Activated CD4-positive, alpha-beta T cell treated with anti-CD3 and anti-CD28 coated beads, Interleukin-2, amount 10 ng/mL, durations not matched to agents 24 days and 14 days (primary cell): ENCODE measurements around the gene HSPA14. TPM values are rescaled to one million over a fixed set of nuclear protein-coding genes. Genes with fewer than 3 reads are reported as not detected.
A peak's percentile ranks its signal among the peaks of the same experiment; 100 is the strongest.
"Not testable (repeated sequence)": the region's sequence is repeated elsewhere in the genome, so short reads cannot be mapped to it uniquely, and the experiment has no call there.

Experiments used
- DNase-seq: peaks from one replicate; pipeline ENCODE4 v3.0.0; 2022
- H3K27ac Mint-ChIP-seq: one replicate; pipeline ENCODE4 v1.8.0; 2022; ENCODE audit warnings: mild to moderate bottlenecking, mixed read lengths
- H3K27me3 Mint-ChIP-seq: one replicate; pipeline ENCODE4 v1.8.0; 2022; ENCODE audit warnings: mixed read lengths
- H3K36me3 Mint-ChIP-seq: one replicate; pipeline ENCODE4 v1.8.0; 2022; ENCODE audit warnings: low read depth, mild to moderate bottlenecking, mixed read lengths
- H3K4me1 Mint-ChIP-seq: one replicate; pipeline ENCODE4 v1.8.0; 2021; ENCODE audit warnings: mixed read lengths
- H3K4me3 Mint-ChIP-seq: one replicate; pipeline ENCODE4 v1.8.0; 2022; ENCODE audit warnings: mild to moderate bottlenecking, moderate library complexity, mixed read lengths
- H3K9me3 Mint-ChIP-seq: one replicate; pipeline ENCODE4 v1.8.0; 2021; ENCODE audit warnings: mixed read lengths
- intact Hi-C: fragments of 100-400 bp; cut with micrococcal nuclease; formaldehyde crosslinking; loops from one replicate; pipeline ENCODE4 v1.15.1; 2023
- total RNA-seq: library from RNA; stranded (reverse); gene quantifications from 2 replicates; pipeline ENCODE4 v1.2.3, GENCODE V29; 2022

Gene HSPA14
- total RNA-seq, 1 donor from 2014 or later = 42.0 TPM

DNA sequence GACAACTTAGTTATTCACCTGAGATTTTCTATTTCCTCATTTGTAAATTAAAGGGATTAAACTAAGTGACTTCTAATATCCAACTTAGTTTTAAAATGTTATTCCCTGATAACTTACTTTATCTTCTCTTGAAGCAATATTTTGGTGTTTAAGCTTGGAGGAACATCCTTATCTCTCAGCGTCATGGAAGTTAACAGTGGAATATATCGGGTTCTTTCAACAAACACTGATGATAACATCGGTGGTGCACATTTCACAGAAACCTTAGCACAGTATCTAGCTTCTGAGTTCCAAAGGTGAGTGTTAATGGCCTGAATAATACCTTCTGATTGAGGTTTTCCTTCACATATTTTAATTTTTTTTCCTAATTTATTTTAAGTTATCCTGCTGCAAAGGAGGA is 14.1 kb downstream of the HSPA14 start:
- intact Hi-C loops = no loop called here
- Mint-ChIP-seq H3K9me3 (no peaks in the 10 kb centered on the region), H3K36me3 (peaks cover 44% of the 10 kb centered on the region), H3K4me3 (no peak overlapping the region), H3K4me1 (peaks cover 2% of the 10 kb centered on the region), H3K27me3 (no peaks in the 10 kb centered on the region), H3K27ac (no peak overlapping the region)
- DNase-seq = no peak

DNA sequence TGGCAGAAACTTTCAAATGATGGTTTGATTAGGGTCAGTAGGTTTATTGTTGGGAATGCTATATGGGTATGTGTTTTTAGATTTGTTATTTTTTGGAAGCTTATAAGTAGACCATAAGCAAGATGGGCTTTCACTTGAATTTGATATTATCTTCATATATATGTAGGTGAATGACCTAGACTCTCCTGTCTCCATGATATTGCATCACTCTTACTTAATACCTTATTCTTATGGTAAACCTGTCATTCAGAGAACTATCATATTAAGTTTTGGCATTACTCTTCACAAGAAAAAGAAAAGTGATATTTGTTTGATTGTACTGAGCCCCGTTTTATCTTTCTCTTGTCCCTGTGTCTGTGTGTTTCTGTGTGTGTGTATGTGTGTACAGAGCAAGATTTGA is 17.3 kb downstream of the HSPA14 start:
- H3K4me3 Mint-ChIP-seq = no peak overlapping the region
- H3K27ac Mint-ChIP-seq = no peak overlapping the region
- no peaks in the 10 kb centered on the region for H3K4me1 Mint-ChIP-seq
- H3K9me3 Mint-ChIP-seq = no peaks in the 10 kb centered on the region
- DNase-seq = no peak
- H3K36me3 Mint-ChIP-seq = peaks cover 52% of the 10 kb centered on the region
- intact Hi-C loops = no loop called here
- H3K27me3 Mint-ChIP-seq = no peaks in the 10 kb centered on the region

DNA sequence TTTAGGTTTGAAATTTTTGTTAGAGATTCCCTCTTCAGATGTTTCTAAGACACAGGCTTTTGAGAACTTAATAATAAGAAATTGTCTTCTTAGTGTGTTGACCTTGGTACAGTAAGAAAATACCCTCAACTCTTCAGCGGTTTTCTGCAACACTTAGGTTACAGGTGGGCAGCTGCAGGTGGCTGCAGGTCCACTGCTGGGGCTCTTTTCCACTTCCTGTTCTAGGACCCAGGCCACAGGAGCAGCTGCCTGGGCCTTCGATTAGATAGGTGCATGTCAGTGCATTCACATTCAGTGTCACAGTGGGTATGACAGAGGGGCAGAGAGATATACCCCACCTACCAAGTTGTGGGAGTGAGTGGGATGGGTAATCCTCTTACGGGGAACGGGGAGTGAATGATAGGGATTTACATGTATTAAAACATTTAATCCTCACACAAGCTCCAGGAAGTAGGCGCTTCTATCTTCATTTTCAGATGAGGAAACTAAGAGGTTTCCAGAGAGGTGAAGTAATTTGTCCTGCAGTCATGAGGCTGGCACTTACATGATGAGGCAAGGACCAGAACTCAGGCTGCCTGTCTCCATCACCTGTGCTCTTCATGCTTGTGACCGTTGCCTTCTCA is 20.3 kb downstream of the HSPA14 start:
- peak overlapping the region; percentile 16 for H3K27ac Mint-ChIP-seq
- intact Hi-C loops = no loop called here

DNA sequence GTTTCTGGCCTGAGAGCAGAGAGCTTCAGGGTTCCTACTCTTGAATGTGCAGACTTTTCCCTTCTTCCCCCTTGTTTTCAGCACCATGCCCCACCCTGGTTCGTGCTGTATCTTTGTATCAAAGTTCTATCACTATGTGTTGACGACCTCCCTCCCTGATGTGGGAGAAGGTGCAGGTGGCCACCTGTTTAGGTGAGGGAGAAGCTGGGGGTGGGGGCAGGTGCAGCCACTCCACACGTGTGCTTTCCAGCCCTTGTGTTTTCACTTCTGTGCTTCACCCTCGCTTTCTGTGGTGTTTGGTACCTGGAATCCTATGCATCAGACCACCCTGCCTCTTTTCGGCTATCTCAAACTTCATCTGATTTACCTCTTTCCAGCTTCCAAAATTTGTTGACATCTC is 20.9 kb downstream of the HSPA14 start:
- no peaks in the 10 kb centered on the region for H3K9me3 Mint-ChIP-seq
- peaks cover 46% of the 10 kb centered on the region for H3K36me3 Mint-ChIP-seq
- DNase-seq = no peak
- no peak overlapping the region for H3K4me3 Mint-ChIP-seq
- no peak overlapping the region for H3K27ac Mint-ChIP-seq
- H3K27me3 Mint-ChIP-seq = no peaks in the 10 kb centered on the region
- H3K4me1 Mint-ChIP-seq = no peaks in the 10 kb centered on the region
- intact Hi-C loops = no loop called here

More for the DNA sequence above, 20.3 kb downstream of the HSPA14 start:
- H3K36me3 Mint-ChIP-seq = peaks cover 45% of the 10 kb centered on the region
- no peaks in the 10 kb centered on the region for H3K4me1 Mint-ChIP-seq
- DNase-seq = no peak
- no peak overlapping the region for H3K4me3 Mint-ChIP-seq
- H3K27me3 Mint-ChIP-seq = no peaks in the 10 kb centered on the region
- H3K9me3 Mint-ChIP-seq = no peaks in the 10 kb centered on the region

DNA sequence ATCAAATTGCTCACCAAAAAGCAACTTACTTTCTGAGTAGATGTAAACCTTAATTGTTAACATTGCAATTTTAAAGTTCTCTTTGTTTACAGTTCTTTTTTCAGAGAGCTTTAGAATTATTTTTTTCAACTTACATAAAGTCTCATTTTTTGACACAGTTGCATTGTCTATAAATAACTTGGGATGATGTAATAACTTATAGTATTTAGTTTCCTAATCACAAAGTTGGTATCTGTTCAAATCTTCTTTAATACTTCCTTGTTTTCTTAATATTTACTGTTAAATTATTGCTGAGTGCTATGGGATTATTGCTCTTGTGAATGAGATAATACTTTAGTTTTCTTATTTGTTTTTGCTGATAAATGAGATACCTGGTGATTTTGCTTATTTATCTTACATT is 21.7 kb downstream of the HSPA14 start:
- DNase-seq = no peak
- no peaks in the 10 kb centered on the region for H3K4me1 Mint-ChIP-seq
- H3K27me3 Mint-ChIP-seq = no peaks in the 10 kb centered on the region
- no peak overlapping the region for H3K27ac Mint-ChIP-seq
- H3K9me3 Mint-ChIP-seq = no peaks in the 10 kb centered on the region
- H3K36me3 Mint-ChIP-seq = peaks cover 46% of the 10 kb centered on the region
- H3K4me3 Mint-ChIP-seq = no peak overlapping the region
- intact Hi-C loops = no loop called here

DNA sequence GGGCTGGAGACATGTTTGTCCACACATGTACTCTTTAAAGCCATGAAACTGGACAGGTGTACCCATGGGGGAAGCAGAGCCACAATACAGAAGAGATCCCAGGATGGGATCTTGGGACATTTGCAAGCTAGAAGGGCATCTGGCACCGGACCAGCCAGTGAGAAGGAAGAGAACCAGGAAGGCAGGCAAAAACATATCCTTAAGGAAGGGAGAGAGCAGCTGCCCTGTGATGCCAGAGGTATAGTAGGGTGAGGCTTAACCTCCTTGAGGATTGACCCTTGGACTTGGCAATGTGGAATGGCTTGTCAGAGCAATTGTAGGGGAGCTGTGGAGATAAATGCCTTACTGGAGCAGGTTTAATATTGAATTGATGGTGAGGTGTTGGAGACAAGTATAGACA is 22.7 kb downstream of the HSPA14 start:
- H3K27me3 Mint-ChIP-seq = no peaks in the 10 kb centered on the region
- peaks cover 47% of the 10 kb centered on the region for H3K36me3 Mint-ChIP-seq
- peaks cover 2% of the 10 kb centered on the region for H3K4me1 Mint-ChIP-seq
- H3K4me3 Mint-ChIP-seq = no peak overlapping the region
- H3K27ac Mint-ChIP-seq = no peak overlapping the region
- intact Hi-C loops = no loop called here
- DNase-seq = no peak
- H3K9me3 Mint-ChIP-seq = no peaks in the 10 kb centered on the region

DNA sequence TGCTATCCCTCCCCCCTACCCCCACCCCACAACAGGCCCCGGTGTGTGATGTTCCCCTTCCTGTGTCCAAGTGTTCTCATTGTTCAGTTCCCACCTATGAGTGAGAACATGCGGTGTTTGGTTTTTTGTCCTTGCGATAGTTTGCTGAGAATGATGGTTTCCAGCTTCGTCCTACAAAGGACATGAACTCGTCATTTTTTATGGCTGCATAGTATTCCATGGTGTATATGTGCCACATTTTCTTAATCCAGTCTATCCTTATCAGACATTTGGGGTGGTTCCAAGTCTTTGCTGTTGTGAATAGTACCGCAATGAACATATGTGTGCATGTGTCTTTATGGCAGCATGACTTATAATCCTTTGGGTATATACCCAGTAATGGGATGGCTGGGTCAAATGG is 26.4 kb downstream of the HSPA14 start:
- DNase-seq, H3K4me1 Mint-ChIP-seq, H3K27ac Mint-ChIP-seq, intact Hi-C loops, H3K9me3 Mint-ChIP-seq, H3K4me3 Mint-ChIP-seq, H3K27me3 Mint-ChIP-seq: not testable (repeated sequence)
- H3K36me3 Mint-ChIP-seq = peaks cover 48% of the 10 kb centered on the region

DNA sequence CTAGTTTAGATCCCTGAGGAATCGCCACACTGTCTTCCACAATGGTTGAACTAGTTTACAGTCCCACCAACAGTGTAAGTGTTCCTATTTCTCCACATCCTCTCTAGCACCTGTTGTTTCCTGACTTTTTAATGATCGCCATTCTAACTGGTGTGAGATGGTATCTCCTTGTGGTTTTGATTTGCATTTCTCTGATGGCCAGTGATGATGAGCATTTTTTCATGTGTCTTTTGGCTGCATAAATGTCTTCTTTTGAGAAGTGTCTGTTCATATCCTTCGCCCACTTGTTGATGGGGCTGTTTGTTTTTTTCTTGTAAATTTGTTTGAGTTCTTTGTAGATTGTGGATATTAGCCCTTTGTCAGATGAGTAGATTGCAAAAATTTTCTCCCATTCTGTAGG is 26.8 kb downstream of the HSPA14 start:
- H3K9me3 Mint-ChIP-seq, H3K4me1 Mint-ChIP-seq, H3K27me3 Mint-ChIP-seq, intact Hi-C loops, DNase-seq, H3K4me3 Mint-ChIP-seq, H3K27ac Mint-ChIP-seq: not testable (repeated sequence)
- peaks cover 51% of the 10 kb centered on the region for H3K36me3 Mint-ChIP-seq

DNA sequence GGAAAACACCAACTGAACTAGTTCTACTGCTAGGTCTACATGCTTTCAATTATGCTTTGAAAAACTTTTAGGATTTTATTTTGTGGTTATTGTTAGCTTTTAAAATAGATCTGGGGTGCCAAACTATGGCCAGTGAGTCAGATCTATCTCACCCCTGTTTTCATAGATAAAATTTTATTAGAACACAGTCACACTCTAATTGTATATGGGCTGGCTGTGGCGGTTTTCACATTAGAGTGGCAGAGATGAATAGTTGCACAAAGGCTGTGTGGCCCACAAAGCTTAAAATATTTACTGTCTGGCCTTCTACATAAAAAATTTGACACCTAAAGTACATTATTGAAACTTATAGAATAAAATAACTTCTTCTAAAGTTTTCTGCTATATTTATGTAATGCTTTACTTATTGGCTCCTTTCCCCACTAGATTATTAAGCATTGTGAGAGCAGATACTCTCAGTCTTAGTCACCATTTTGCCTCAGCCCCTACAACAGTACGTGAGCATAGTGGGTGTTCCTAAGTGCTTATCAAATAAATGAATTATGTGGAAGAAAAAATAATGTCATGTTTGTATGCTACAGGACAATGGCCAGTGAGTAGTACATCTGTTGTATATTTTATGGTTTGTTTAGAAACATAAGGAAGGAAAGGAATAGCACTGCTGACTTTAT is 35.1 kb downstream of the HSPA14 start:
- H3K4me1 Mint-ChIP-seq = peaks cover 14% of the 10 kb centered on the region
- no peaks in the 10 kb centered on the region for H3K27me3 Mint-ChIP-seq
- no peak overlapping the region for H3K27ac Mint-ChIP-seq
- peaks cover 22% of the 10 kb centered on the region for H3K36me3 Mint-ChIP-seq
- DNase-seq = no peak
- intact Hi-C loops = loop anchor here (10.0 kb wide), 1 partner anchor 1088 kb away; no protein-coding TSS in a partner anchor
- no peak overlapping the region for H3K4me3 Mint-ChIP-seq
- H3K9me3 Mint-ChIP-seq = no peaks in the 10 kb centered on the region

DNA sequence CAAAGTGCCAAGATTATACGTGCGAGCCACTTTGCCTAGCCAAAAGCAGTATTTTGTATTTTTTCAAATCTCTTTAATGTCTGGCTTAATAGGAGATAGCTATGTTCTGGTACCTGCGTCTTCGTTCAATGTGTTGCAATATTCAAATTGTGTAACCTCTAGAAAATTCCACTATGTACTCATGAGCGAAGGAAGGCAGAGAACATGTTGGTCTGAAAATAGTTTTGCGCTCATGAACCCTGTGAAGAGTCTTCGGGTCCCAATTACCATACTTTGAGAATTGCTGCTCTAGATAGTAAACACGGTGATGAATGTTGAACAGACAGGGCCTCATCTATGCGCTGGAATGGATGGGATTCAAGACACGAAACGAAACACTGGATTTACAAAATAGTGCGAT is 37.8 kb downstream of the HSPA14 start:
- H3K9me3 Mint-ChIP-seq = no peaks in the 10 kb centered on the region

DNA sequence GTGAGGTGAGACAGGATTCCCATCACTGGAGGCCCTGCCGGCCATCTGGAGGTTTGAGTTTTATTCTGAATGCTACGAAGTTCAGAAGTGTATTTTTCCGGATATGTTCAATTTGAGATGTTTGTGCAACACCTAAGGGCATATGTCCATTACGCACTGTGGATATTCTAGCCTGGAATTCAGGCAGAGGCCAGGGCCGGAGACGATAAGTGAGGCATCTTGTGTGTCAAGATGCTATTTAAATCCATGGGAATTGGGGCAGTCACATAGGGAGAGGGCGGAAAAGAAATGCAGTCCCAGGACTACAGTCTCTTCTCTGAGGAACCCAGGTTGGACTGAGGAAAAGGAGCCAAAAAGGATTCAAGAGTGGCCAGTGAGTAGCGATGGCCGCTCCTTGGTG is 38.7 kb downstream of the HSPA14 start:
- Mint-ChIP-seq H3K9me3 (no peaks in the 10 kb centered on the region), H3K27me3 (no peaks in the 10 kb centered on the region), H3K4me3 (peak overlapping the region; percentile 96), H3K36me3 (peaks cover 9% of the 10 kb centered on the region), H3K4me1 (peaks cover 26% of the 10 kb centered on the region), H3K27ac (no peak overlapping the region)
- DNase-seq = no peak
- intact Hi-C loops = loop anchor here (5.0 to 10.0 kb wide), 2 partner anchors 229 to 1092 kb away; no protein-coding TSS in a partner anchor

More for the DNA sequence above, 37.8 kb downstream of the HSPA14 start:
- Mint-ChIP-seq H3K27ac (no peak overlapping the region), H3K27me3 (no peaks in the 10 kb centered on the region), H3K4me3 (peak overlapping the region; percentile 26), H3K36me3 (peaks cover 10% of the 10 kb centered on the region), H3K4me1 (peaks cover 24% of the 10 kb centered on the region)
- DNase-seq = no peak
- intact Hi-C loops = loop anchor here (5.0 to 10.0 kb wide), 2 partner anchors 229 to 1091 kb away; no protein-coding TSS in a partner anchor

DNA sequence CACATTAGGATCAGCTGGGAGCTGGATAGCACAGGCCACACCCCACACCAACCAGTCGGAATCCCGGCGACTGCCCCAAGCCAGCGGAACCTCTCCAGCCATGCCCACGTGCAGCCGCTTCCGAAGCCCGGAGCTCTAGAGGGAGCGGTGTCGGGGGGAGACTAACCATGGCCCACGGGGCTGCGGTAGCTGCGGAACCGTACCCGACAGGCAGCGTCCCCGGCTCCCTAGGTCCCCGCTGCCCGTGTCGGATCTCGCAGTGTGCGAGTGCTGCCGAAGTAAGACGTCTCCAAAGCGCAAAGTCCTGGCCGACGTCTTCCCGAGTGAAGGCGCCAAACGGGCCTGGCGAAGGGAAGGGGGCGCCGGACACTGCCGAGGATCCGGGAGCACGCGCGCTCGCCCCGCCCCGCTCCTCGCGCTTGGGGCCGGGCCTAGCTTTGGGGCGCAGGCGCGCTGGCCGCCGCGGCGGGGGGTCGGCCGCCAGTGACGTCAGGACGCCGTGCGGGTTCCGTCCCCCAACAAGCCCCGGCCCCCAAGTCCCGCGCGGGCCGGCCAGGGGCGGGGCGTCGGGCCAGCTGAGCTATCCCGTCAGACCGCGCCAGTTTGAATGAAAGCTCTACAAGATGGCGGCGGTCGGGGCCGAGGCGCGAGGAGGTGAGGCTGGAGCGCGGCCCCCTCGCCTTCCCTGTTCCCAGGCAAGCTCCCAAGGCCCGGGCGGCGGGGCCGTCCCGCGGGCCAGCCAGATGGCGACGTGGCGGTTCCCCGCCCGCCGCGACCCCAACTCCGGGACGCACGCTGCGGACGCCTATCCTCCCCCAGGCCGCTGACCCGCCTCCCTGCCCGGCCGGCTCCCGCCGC is 40.4 kb downstream of the HSPA14 start, which contains the start of gene SUV39H2:
TSS of gene SUV39H2 (plus strand) at position 601 of the 858 bp plus-strand sequence. CDS start at position 624, 23 bp downstream.
- peak; percentile 99 for DNase-seq
- H3K4me1 Mint-ChIP-seq = peaks cover 30% of the 10 kb centered on the region
- intact Hi-C loops = loop anchor here (1.0 to 10.0 kb wide), 9 partner anchors 40 to 1094 kb away; partner anchors contain the start of genes CDNF, DCLRE1C, HSPA14 and MEIG1
- H3K9me3 Mint-ChIP-seq = no peaks in the 10 kb centered on the region
- peak within 1 kb of the TSS; percentile 96 for H3K4me3 Mint-ChIP-seq
- peak within 1 kb of the TSS; percentile 92 for H3K27ac Mint-ChIP-seq
- H3K27me3 Mint-ChIP-seq = no peaks in the 10 kb centered on the region
- H3K36me3 Mint-ChIP-seq = peaks cover 18% of the 10 kb centered on the region

DNA sequence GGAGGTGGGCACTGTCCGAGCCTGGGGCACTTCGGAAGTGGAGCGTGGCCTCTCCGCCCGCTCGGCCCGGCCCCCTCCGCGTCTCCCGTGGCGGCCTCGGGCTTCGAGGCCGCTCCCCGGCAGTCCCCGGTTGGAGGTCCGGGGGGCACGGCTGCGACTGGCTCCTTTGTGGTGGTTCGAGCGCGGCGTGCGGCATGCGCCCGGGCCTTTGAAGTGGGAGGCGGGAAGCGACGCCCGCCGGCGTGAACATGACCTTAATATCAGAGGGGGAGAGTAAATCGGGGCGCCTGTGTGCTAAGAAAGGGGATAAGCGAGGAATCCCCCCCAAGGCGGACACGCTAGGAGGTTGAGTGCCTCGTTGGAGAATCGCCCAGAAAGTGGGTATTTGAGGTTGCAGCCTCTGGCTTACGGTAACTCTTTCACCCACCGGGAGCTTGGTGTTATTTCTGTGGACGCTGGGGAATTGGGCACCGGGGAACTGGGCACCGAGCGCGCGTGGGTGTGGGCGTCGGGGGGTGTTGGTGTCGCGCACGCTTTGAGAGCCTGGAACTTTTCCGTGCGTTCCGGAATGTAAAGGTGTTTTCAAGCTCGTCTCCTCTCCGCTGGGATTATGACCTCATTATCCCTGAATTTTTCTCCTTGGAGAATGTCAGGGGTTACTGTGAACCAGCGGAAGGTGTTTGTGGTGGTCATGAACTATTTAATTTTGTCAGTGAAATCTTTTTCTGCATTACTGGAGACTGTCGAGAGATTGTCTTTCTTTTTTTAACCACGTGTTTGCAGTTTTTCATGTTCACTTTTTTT is 41.2 kb downstream of the HSPA14 start:
- peak overlapping the region; percentile 96 for H3K4me3 Mint-ChIP-seq
- no peaks in the 10 kb centered on the region for H3K27me3 Mint-ChIP-seq
- peaks cover 18% of the 10 kb centered on the region for H3K36me3 Mint-ChIP-seq
- intact Hi-C loops = loop anchor here (2.0 to 10.0 kb wide), 3 partner anchors 232 to 1095 kb away; partner anchors contain the start of gene NMT2
- H3K27ac Mint-ChIP-seq = peak overlapping the region; percentile 92
- DNase-seq = peak; percentile 82
- peaks cover 30% of the 10 kb centered on the region for H3K4me1 Mint-ChIP-seq
- no peaks in the 10 kb centered on the region for H3K9me3 Mint-ChIP-seq
